HG02610 (cell line): ENCODE results near the gene SIT1.
"Not testable (repeated sequence)": the region's sequence is repeated elsewhere in the genome, so short reads cannot be mapped to it uniquely, and the experiment has no call there.

ENCODE experiments used
- ATAC-seq: cut with Tn5 transposase; IDR thresholded peaks from one replicate; pipeline ENCODE4 v1.9.1; 2021; ENCODE audit warnings: mild to moderate bottlenecking, moderate library complexity; ENCODE audit not compliant: unreplicated experiment

SIT1 gene

DNA sequence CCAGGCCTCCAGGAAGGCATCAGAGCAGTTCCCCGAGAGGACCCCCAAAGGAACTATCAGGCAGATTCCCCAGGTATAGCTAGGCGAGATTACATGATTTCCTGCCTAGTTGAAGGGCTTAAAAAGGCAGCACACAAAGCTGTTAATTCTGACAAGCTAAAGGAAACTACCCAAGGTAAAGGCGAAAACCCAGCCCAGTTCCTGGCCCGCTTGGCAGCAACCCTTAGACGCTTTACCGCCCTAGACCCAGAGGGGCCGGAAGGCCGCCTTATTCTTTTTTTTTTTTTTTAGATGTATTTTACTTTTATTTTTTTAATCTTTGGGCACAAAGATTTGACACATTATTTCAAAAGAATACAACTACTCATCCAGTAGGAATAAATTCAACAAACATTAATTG, 12.0 kb downstream of the SIT1 start:
- ATAC-seq, result not testable (repeated sequence)

DNA sequence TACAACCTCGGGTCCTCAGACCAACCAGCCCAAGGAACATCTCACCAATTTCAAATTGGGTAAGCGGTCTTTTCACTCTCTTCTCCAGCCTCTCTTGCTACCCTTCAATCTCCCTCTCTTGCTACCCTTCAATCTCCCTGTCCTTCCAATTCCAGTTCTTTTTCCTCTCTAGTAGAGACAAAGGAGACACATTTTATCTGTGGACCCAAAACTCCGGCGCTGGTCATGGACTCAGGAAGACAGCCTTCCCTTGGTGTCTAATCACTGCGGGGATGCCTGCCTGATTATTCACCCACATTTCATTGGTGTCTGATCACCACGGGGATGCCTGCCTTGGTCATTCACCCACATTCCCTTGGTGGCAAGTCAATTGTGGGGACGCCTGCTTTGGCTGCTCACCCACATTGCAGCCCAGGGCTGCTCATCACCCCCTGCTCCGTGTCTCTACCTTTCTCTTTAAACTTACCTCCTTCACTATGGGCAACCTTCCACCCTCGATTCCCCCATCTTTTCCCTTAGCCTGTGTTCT, 13.2 kb downstream of the SIT1 start:
- not testable (repeated sequence) for ATAC-seq

DNA sequence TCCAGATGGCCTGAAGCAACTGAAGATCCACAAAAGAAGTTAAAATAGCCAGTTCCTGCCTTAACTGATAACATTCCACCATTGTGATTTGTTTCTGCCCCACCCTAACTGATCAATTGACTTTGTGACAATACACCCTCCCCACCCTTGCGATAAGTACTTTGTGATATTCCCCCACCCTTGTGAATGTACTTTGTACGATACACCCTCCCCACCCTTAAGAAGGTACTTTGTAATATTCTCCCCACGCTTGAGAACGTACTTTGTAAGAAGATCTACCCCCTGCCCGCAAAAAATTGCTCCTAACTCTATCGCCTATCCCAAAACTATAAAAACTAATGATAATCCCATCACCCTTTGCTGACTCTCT, 13.9 kb downstream of the SIT1 start:
- ATAC-seq, result not testable (repeated sequence)

DNA sequence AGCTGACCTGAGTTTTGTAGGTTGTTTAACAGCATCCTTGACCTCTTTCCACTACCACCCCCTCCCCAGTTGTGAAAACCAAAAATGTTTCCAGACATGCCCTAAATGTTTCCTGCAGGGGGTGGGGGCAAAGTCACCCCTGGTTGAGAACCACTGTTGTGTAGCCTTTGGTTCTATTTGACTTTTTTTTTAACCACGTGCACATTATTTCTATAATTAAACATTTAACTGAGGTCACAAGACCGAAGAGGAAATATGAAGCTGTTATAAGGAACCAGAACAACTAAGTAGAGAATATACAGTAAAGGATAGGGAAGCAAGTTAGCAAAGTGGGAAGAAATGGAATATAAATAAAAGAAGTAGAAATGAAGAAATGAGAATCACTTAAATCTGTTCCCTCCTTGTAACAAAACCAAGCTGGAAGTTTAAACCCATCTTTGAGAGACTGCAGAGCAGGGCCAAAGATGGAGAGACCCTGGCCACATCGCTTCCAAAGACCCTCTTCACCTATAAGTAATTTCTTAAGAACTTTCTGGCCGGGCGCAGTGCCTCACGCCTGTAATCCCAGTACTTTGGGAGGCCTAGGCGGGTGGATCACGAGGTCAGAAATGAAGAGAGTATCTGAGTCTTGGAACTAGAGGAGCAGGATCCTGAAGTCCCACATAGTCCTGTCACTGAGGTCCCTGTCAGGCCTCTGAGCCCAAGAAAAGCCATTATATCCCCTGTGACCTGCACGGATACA, 14.4 kb downstream of the SIT1 start:
- ATAC-seq, result no peak

DNA sequence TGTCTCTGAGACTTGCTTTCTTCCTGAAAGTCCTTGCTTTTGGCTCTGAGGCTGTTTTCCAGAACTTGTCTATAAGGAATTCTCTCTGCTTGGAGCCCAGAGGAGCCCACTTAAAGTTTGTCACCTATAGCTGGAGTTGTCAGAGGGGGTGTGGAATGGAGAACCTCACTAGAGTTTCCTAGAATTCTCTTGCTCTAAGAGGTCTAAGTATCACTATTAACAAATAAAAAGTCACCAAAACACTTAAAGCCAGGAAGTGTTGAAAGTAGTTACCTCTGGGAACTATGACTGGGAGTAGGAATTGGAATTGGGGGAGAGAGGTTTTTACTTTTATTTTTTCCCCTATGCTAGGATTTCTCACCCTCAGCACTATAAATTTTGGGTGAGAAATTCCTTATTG, 15.0 kb downstream of the SIT1 start:
- no peak for ATAC-seq

DNA sequence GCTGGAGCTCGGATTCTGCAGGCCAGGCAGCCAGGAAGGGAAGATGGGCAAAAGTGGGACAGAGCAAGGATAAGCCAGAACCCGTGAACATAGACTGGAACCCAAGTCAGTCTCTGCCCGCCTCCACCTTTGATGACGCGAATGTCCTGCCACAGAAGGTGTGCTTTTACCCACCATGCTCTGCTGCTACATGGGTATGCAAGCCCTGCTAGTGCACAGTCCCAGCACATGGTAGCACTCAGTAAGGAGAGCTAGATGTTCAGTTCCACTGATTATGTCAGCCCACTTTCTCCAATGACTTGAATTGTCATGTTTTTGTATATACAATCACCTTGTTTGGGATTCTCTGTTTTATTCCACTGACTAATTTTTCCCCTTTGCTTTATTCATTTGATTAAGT, 21.1 kb downstream of the SIT1 start:
- no peak for ATAC-seq

DNA sequence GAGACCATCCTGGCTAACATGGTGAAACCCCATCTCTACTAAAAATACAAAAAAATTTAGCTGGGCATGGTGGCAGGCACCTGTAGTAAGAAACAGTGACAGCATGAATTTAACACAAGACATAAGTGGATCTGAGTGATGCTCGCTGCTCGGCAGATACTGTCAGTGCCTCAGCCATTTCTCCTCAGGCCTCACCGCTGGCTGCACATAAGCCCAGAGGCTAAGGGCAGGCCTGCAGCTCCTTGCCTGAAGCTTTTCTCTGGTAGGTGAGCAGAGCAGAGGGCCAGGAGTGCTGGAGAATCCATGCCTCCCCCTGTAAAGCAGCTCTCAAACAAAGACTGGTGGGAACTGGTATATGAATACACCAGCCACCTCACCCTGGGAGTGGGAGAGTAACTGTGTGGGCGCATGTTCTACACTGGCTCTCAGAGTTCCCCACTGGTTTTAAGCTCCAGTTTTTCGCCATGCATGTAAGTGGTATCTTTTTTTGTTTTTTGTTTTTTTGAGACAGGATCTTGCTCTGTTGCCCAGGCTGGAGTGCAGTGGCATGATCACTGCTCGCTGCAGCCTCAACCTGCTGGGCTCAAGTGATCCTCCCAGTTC, 22.2 kb downstream of the SIT1 start:
- ATAC-seq, result no peak

DNA sequence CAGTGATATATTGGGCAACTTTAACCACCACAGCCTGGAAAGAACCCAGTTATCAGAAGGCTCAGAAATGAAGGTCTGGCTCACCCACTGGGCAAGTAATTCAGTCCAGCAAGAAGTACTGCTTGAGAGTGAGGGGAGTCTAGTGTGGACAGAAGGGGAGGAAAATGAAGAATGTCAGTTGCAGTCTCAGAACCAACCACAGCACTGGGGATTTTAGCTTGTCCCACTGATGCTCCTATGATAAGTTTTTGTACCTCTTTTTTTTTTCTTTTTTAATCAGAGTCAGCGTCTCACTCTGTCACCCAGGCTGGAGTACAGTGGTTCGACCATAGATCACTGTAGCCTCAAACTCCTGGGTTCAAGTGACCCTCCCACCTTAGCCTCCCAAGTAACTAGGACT, 23.2 kb downstream of the SIT1 start:
- ATAC-seq, result no peak

DNA sequence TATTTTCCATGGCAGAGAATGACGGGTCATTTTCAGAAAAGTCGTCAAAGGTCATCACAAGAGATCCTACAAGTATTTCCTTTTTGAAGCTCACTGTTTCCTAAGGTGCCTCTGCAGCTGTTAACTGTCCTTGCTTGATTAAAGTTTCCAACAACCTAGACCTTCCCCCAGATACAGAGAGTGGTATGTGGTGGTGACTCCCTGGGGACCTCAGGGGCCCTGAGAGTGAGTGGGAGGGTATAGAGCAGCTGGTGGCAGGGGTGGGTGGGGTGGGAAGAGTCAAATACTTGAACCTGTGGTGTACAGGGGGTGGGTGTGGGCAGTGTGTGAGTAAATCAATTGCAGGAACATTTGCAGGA, 31.0 kb downstream of the SIT1 start:
- peak; percentile 39 for ATAC-seq

DNA sequence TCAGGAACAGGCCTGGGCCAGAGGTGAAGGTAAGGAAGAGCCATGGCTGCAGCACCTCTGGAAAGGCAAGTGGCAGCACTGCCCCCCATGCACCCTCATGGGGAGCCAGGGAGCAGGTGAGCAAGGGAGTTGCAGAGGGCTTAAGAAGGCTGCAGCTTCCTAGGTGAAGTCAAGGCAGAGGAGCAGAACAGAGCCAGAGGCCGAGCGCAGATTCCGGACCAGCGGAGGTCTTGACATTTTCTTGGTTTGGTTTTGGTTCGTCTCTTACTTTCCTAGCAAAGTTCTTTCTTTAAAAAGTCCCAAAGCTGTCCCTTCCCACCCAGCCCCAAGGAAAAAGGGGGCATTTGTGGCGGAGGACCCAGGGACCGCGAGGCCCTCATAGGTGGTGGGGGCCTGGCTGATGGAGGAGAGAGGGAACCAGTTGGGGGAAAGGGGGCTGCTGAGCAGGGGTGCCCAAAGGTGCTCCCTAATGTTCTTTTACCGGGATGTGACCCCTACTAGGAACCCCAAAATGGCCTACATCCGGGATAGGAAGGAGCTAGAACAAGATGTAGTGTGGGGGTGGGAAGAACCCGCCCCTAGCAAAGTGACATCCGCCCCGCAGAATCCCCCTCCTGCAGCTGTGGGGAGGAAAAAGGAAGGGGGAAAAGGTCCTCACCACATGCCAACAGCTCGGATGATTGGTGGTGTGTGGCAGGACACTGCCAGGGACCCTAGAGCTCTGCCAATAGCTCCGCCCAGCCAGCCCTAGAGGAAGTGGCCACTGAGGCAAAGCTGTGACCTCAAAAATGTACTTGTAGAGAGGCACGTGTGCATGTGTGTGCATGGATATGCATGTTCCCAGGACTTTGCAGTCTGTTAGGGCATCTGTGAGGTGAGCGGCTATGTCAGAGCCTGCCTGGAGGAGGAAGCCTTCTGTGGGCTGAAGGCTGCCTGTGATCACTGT, 31.6 kb downstream of the SIT1 start:
- ATAC-seq, result peak; percentile 42

DNA sequence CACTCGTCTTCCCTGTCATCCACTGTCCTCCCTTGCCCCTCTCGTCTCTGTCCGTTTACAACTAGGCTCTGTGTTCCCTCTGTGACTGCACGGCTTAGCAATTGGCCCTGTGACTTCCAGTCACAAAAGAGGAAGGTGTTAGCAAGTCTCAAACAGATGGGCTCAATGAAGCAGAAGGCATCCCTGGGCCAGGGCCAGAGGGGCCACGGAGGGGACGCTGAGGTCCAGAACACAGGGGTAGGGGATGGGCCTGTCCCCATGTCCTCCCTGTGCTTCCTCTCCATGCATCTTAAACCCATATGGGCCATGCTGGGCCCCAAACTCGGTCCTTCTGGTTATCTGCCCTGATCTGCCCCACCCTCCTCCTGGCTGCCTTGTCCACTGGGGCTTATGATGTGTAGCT, 32.4 kb downstream of the SIT1 start, which contains the start of gene CD72:
TSS of gene CD72 (minus strand) at position 89 of the 403 bp plus-strand sequence. CDS start 110 bp downstream, outside the sequence.
- ATAC-seq, result no peak

DNA sequence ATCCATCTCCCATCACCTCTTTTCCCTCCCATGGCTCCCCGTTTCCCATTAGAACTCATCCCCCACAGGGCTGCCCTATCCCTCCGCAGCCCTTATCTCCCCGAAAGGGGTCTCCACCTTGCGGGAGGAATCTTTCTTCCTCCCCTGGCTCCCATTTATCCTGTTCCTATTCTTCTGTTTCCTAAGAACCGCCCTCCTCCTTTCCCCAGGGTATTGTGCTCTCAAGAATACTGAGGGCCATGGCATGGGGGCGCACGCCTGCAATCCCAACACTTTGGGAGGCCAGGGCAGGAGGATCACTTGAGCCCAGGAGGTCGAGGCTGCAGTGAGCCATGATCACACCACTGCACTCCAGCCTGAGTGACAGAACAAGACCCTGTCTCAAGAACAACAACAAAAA, 33.2 kb downstream of the SIT1 start:
- ATAC-seq, result no peak

DNA sequence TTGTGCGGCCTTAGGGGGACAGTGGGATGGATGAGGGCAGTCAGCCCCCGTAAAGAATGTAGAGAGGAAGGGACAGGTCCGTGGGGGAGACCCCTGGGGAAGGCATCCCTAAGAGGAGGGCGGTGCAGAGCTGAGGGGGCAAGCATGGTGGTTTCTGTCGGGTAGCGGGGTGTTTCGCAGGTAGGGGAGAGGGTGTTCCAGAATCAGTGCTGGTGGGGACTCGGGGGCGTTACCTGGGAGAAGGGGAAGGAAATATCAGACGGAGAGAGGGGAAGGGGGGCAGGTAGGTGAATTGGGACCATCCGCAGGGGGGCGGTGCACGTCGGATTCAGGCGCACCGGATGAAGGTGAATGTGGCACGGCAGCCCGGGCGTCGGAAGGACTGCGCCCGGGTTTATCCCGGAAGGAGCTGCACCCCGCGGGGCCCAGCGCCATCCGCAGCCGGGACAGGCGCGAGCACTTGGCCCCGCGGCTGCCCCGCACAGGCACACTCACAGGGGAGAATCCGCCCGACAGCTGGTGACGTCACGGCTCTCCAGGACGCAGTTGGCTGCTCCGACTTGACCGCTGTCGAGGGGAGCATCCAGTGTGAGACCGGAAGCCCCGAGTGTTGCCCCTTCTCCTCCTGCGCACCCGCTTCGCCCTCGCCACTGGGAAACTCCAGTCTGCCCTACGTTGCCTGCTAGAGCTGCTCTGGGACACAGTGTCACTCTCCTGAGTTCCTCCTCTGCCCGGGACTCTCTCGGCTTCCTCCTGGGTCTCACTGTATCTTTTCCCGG, 33.9 kb downstream of the SIT1 start:
- no peak for ATAC-seq

DNA sequence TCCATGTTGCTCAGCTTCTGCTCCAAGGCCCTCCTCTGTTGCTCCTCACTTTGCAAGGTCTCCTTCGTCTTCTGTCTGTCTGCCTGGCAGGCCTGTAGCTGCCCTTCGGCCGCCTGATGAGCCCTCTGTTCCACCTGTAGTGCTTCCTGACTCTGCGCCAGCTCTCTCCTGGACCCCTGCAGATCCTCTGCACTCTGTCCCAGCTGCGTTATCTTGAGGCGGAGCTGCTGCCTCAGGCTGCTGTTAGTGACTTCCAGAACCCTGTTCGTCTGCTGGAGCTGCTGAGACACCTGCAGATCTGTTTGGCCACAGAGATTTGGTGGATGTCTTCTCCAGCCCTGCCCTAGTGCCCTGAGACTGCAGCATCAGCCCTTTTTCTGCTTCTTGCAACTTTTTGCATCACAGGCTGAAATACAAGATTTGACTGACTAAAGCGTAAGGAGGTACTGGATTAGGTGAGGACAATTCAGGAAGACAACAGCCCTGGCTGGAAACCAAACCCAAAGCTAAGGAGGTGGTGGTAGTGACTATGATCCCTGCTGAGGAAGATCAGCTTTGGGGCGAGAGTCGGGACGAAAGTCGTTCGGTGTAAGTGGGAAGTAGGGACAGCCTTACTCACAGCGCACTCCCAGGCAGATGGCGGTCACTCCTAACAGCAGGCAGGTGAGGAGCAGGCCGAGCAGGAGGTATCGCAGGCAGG, 34.6 kb downstream of the SIT1 start:
- no peak for ATAC-seq

DNA sequence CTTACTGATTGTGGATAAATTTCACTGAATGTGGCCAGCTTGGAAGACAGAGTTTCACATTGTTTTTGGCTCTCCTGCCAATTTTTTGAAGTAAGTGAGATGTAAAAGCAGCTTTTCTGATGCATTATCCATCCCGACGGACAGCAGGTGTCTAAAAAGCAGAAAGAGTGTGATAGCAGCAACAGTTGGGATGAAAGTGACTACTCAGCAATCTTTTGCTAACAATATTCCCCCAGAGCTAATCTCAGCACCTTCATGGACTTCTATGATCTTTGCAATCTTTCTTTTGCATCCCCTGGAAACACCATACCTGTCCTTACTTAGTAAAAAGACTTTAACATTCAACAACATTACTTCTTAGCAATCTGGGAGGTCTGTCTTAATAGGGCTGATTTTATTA, 37.9 kb downstream of the SIT1 start:
- no peak for ATAC-seq

DNA sequence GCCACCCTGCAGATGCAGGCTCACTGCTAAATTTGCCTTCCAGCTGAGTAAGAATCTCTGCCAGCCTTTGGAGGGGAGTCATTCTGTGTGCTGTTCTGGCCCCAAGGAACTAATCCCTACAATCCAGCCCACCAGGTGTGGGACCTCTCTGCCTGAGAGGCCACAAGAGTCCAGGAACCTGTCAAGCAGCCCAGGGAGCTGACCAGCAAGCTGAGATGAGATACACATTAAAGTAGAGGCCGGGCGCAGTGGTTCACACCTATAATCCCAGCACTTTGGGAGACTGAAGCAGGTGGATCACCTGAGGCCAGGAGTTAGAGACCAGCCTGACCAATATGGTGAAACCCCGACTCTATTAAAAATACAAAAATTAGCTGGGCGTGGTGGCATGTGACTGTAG, 38.7 kb downstream of the SIT1 start:
- ATAC-seq, result not testable (repeated sequence)

DNA sequence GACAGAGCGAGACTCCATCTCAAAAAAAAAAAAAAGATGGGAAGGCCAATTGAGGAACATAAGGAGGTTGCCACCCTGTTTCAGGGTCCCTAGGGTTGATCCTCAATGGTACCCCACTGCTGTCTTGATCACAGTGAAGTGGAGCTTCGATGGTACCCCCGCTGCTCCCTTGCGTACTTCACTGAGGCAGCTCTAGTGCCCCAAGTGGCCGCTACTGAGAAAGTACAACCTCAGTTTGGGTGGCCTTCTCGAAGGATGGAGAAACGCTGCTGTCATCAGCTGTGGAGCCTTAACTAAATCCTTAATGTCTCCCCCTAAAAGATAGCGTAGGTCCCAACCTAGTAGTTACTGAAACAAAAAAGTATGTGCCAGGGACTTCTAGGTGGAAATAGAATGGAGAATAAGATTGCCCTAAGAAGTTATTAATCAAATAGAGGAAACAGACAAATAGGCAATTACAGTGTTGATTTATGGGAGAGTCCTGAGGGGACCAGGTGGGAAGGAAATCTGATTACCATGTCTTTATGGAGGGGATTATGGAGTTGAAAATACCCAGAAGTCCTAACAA, 39.4 kb downstream of the SIT1 start:
- ATAC-seq, result peak; percentile 41

DNA sequence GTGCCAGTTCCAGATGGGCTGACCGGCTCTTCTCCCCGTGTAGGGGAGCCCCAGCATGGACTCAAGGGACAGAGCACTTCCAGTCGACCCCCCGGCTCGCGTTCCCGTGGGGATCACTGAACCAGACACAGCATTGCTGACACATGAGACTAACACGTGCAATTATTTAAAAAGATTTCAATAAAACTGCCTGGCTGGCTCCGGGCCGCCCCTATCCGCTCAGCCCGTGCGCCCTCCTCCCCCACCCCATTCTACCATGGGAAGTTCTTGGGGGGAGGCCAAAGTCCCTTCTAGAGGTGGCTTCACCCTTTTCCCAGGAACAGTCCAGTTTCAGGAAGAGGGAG, 40.9 kb downstream of the SIT1 start:
- no peak for ATAC-seq

DNA sequence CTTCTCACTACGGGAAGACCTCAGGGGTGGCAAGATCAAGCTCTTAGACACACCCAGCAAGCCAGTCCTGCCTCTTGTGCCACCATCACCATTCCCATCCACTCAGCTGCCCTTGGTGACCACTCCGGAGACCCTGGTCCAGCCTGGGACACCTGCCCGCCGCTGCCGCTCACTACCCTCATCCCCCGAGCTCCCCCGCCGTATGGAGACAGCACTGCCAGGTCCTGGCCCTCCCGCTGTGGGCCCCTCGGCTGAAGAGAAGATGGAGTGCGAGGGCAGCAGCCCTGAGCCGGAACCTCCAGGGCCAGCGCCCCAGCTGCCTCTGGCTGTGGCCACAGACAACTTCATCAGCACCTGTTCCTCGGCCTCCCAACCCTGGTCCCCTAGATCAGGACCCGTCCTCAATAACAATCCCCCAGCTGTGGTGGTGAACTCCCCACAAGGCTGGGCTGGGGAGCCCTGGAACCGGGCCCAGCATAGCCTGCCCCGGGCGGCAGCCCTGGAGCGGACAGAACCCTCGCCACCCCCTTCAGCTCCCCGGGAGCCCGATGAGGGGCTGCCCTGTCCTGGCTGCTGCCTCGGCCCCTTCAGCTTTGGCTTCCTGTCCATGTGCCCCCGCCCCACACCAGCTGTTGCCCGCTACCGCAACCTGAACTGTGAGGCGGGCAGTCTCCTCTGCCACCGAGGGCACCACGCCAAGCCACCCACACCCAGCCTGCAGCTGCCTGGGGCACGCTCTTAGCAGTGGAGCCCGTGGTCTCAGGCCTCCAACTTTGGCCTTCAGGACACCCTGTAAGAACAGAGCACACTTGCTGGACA, 41.5 kb downstream of the SIT1 start:
- ATAC-seq, result no peak
